Activated naive CD4-positive, alpha-beta T cell treated with anti-CD3 and anti-CD28 coated beads, Interleukin-2, amount 10 ng/mL, durations not matched to agents 7 days and 5 days (primary cell): ENCODE measurements around the gene RASSF7.
"Not testable (repeated sequence)": the region's sequence is repeated elsewhere in the genome, so short reads cannot be mapped to it uniquely, and the experiment has no call there.

Experiments
- CTCF ChIA-PET: fragments of 350-600 bp; sonication (Branson Sonifier 250); formaldehyde crosslinking; loops from one replicate; lab custom pipeline; 2021; ENCODE audit warnings: antibody characterized with exemption; lab: Charles Lee
- DNase-seq: peaks from one replicate; pipeline ENCODE4 v3.0.0-alpha.2; 2020
- H3K27ac Mint-ChIP-seq: one replicate; pipeline ENCODE4 v1.8.0; 2021; ENCODE audit warnings: mild to moderate bottlenecking, moderate library complexity, mixed read lengths
- H3K27me3 Mint-ChIP-seq: one replicate; pipeline ENCODE4 v1.8.0; 2021; ENCODE audit warnings: mild to moderate bottlenecking, mixed read lengths
- H3K36me3 Mint-ChIP-seq: one replicate; pipeline ENCODE4 v1.8.0; 2021; ENCODE audit warnings: mixed read lengths
- H3K4me1 Mint-ChIP-seq: one replicate; pipeline ENCODE4 v1.8.0; 2021; ENCODE audit warnings: mixed read lengths
- H3K4me3 Mint-ChIP-seq: one replicate; pipeline ENCODE4 v1.8.0; 2021; ENCODE audit warnings: mild to moderate bottlenecking, moderate library complexity, mixed read lengths
- H3K9me3 Mint-ChIP-seq: one replicate; pipeline ENCODE4 v1.8.0; 2021; ENCODE audit warnings: mixed read lengths

RASSF7 gene

GRCh38 chr11:574031-574570, 13.3 kb downstream of the RASSF7 start:
- peaks cover 26% of the 10 kb centered on the region for H3K27me3 Mint-ChIP-seq
- H3K27ac Mint-ChIP-seq, result peak overlapping the region; percentile 79
- peaks cover 45% of the 10 kb centered on the region for H3K4me1 Mint-ChIP-seq
- H3K9me3 Mint-ChIP-seq, CTCF ChIA-PET, H3K36me3 Mint-ChIP-seq: not testable (repeated sequence)
- peak overlapping the region; percentile 89 for H3K4me3 Mint-ChIP-seq
- peak; percentile 43 for DNase-seq

GRCh38 chr11:574632-575312, 14.0 kb downstream of the RASSF7 start:
- H3K9me3 Mint-ChIP-seq, result no peaks in the 10 kb centered on the region
- H3K36me3 Mint-ChIP-seq, result peaks cover 5% of the 10 kb centered on the region
- H3K27ac Mint-ChIP-seq, result peak overlapping the region; percentile 70
- H3K4me1 Mint-ChIP-seq, result peaks cover 49% of the 10 kb centered on the region
- H3K27me3 Mint-ChIP-seq, result peaks cover 22% of the 10 kb centered on the region
- CTCF ChIA-PET, result interaction anchor here (1.1 to 1.6 kb wide), 2 partner anchors 9 to 19 kb away, joined by 4 to 5 read pairs; no protein-coding TSS in a partner anchor
- peak overlapping the region; percentile 89 for H3K4me3 Mint-ChIP-seq
- DNase-seq, result peak; percentile 50

GRCh38 chr11:575313-575995, 14.7 kb downstream of the RASSF7 start:
- Mint-ChIP-seq H3K4me1 (peaks cover 50% of the 10 kb centered on the region), H3K4me3 (peak overlapping the region; percentile 89), H3K36me3 (peaks cover 5% of the 10 kb centered on the region), H3K27me3 (peaks cover 17% of the 10 kb centered on the region), H3K27ac (peak overlapping the region; percentile 70), H3K9me3 (no peaks in the 10 kb centered on the region)
- CTCF ChIA-PET, result interaction anchor here (0.9 to 1.6 kb wide), 3 partner anchors 9 to 38 kb away, joined by 3 to 5 read pairs (median 4); no protein-coding TSS in a partner anchor
- no peak for DNase-seq

- Mint-ChIP-seq H3K27me3 (peaks cover 13% of the 10 kb centered on the region), H3K4me3 (peak within 1 kb of the TSS; percentile 90), H3K9me3 (no peaks in the 10 kb centered on the region), H3K4me1 (peaks cover 52% of the 10 kb centered on the region), H3K27ac (peak within 1 kb of the TSS; percentile 95), H3K36me3 (peaks cover 7% of the 10 kb centered on the region)
- DNase-seq, result peak; percentile 95
- CTCF ChIA-PET, result interaction anchor here (0.9 to 1.6 kb wide), 3 partner anchors 10 to 37 kb away, joined by 3 to 5 read pairs (median 4); no protein-coding TSS in a partner anchor
These were observed 15.4 kb downstream of the RASSF7 start, which contains the start of gene PHRF1 for GRCh38 chr11:575996-576768. TSS of gene PHRF1 (plus strand) at chr11:576470. CDS start at chr11:581513, 5,043 bp downstream.

- Mint-ChIP-seq H3K27ac (peak overlapping the region; percentile 87), H3K9me3 (no peaks in the 10 kb centered on the region), H3K4me1 (peaks cover 54% of the 10 kb centered on the region), H3K27me3 (peaks cover 12% of the 10 kb centered on the region), H3K4me3 (peak overlapping the region; percentile 90), H3K36me3 (peaks cover 15% of the 10 kb centered on the region)
- DNase-seq, result peak; percentile 39
- CTCF ChIA-PET, result no interaction called here
These were observed 16.2 kb downstream of the RASSF7 start for GRCh38 chr11:576811-577610.

GRCh38 chr11:577611-577894, 16.8 kb downstream of the RASSF7 start:
- CTCF ChIA-PET, result interaction anchor here (1.5 kb wide), 1 partner anchor 10 kb away, joined by 3 read pairs; no protein-coding TSS in a partner anchor
- H3K4me3 Mint-ChIP-seq, result peak overlapping the region; percentile 90
- H3K36me3 Mint-ChIP-seq, result peaks cover 17% of the 10 kb centered on the region
- H3K4me1 Mint-ChIP-seq, result peaks cover 54% of the 10 kb centered on the region
- no peaks in the 10 kb centered on the region for H3K9me3 Mint-ChIP-seq
- no peak for DNase-seq
- H3K27ac Mint-ChIP-seq, result peak overlapping the region; percentile 87
- H3K27me3 Mint-ChIP-seq, result peaks cover 12% of the 10 kb centered on the region

GRCh38 chr11:578276-579035, 17.7 kb downstream of the RASSF7 start:
- peaks cover 50% of the 10 kb centered on the region for H3K4me1 Mint-ChIP-seq
- H3K27me3 Mint-ChIP-seq, result peaks cover 12% of the 10 kb centered on the region
- H3K4me3 Mint-ChIP-seq, result peak overlapping the region; percentile 90
- peaks cover 19% of the 10 kb centered on the region for H3K36me3 Mint-ChIP-seq
- no peaks in the 10 kb centered on the region for H3K9me3 Mint-ChIP-seq
- no peak for DNase-seq
- peak overlapping the region; percentile 73 for H3K27ac Mint-ChIP-seq
- CTCF ChIA-PET, result interaction anchor here (1.0 to 1.5 kb wide), 2 partner anchors 9 to 16 kb away, joined by 3 to 4 read pairs; no protein-coding TSS in a partner anchor

GRCh38 chr11:579830-580601, 19.2 kb downstream of the RASSF7 start:
- DNase-seq, result no peak
- CTCF ChIA-PET, result no interaction called here
- H3K27me3 Mint-ChIP-seq, result peaks cover 2% of the 10 kb centered on the region
- peaks cover 35% of the 10 kb centered on the region for H3K4me1 Mint-ChIP-seq
- H3K27ac Mint-ChIP-seq, result no peak overlapping the region
- H3K36me3 Mint-ChIP-seq, result peaks cover 26% of the 10 kb centered on the region
- no peaks in the 10 kb centered on the region for H3K9me3 Mint-ChIP-seq
- no peak overlapping the region for H3K4me3 Mint-ChIP-seq

GRCh38 chr11:581342-581741, 20.6 kb downstream of the RASSF7 start:
- CTCF ChIA-PET, result no interaction called here
- no peaks in the 10 kb centered on the region for H3K27me3 Mint-ChIP-seq
- H3K9me3 Mint-ChIP-seq, result no peaks in the 10 kb centered on the region
- H3K4me3 Mint-ChIP-seq, result no peak overlapping the region
- peaks cover 30% of the 10 kb centered on the region for H3K36me3 Mint-ChIP-seq
- no peak overlapping the region for H3K27ac Mint-ChIP-seq
- H3K4me1 Mint-ChIP-seq, result peaks cover 38% of the 10 kb centered on the region
- DNase-seq, result no peak

GRCh38 chr11:581752-582151, 21.0 kb downstream of the RASSF7 start:
- no peak for DNase-seq
- peaks cover 41% of the 10 kb centered on the region for H3K4me1 Mint-ChIP-seq
- H3K27ac Mint-ChIP-seq, result no peak overlapping the region

GRCh38 chr11:584287-584686, 23.5 kb downstream of the RASSF7 start:
- Mint-ChIP-seq H3K27me3 (no peaks in the 10 kb centered on the region), H3K4me1 (peaks cover 43% of the 10 kb centered on the region), H3K27ac (no peak overlapping the region), H3K36me3 (peaks cover 46% of the 10 kb centered on the region), H3K4me3 (no peak overlapping the region), H3K9me3 (no peaks in the 10 kb centered on the region)
- CTCF ChIA-PET, result no interaction called here
- DNase-seq, result no peak

More at GRCh38 chr11:581752-582151, 21.0 kb downstream of the RASSF7 start:
- CTCF ChIA-PET, result no interaction called here
- H3K9me3 Mint-ChIP-seq, result no peaks in the 10 kb centered on the region
- H3K4me3 Mint-ChIP-seq, result no peak overlapping the region
- H3K27me3 Mint-ChIP-seq, result no peaks in the 10 kb centered on the region
- H3K36me3 Mint-ChIP-seq, result peaks cover 32% of the 10 kb centered on the region
